IPS DF 4.7 (cell line): Measurements from ENCODE around the gene CNNM4.
"Not testable (repeated sequence)": the region's sequence is repeated elsewhere in the genome, so short reads cannot be mapped to it uniquely, and the experiment has no call there.

Experiments used
- DNase-seq: peaks from one replicate; pipeline ENCODE4 v3.0.0-alpha.2; 2013; ENCODE audit warnings: low spot score; ENCODE audit errors: extremely low read depth

CNNM4 gene

GRCh38 chr2:96792772-96793749 lies 32.4 kb downstream of the CNNM4 start:
- DNase-seq = no peak

- no peak for DNase-seq
Observed at GRCh38 chr2:96795076-96795475, 34.4 kb downstream of the CNNM4 start.

- DNase-seq = not testable (repeated sequence)
Observed at GRCh38 chr2:96796497-96796896, 35.8 kb downstream of the CNNM4 start.

GRCh38 chr2:96797066-96797625 lies 36.4 kb downstream of the CNNM4 start:
- no peak for DNase-seq

- DNase-seq = no peak
Observed at GRCh38 chr2:96798733-96799622, 38.3 kb downstream of the CNNM4 start.

GRCh38 chr2:96799623-96799935 lies 38.9 kb downstream of the CNNM4 start:
- DNase-seq = no peak

GRCh38 chr2:96800061-96801004 lies 39.6 kb downstream of the CNNM4 start:
- no peak for DNase-seq

- DNase-seq = peak; percentile 44
Observed at GRCh38 chr2:96801005-96801785, 40.5 kb downstream of the CNNM4 start.

- DNase-seq = no peak
Observed at GRCh38 chr2:96801786-96802595, 41.3 kb downstream of the CNNM4 start.

GRCh38 chr2:96802721-96803120 lies 42.0 kb downstream of the CNNM4 start:
- no peak for DNase-seq

- no peak for DNase-seq
Observed at GRCh38 chr2:96804986-96805385, 44.3 kb downstream of the CNNM4 start.

- not testable (repeated sequence) for DNase-seq
Observed at GRCh38 chr2:96805946-96806345, 45.2 kb downstream of the CNNM4 start.

GRCh38 chr2:96806468-96807126 lies 45.9 kb downstream of the CNNM4 start:
- DNase-seq = no peak

- DNase-seq = no peak
Observed at GRCh38 chr2:96807127-96807471, 46.4 kb downstream of the CNNM4 start.

- DNase-seq = no peak
Observed at GRCh38 chr2:96808176-96808837, 47.6 kb downstream of the CNNM4 start.

- DNase-seq = no peak
Observed at GRCh38 chr2:96809216-96809882, 48.6 kb downstream of the CNNM4 start.

- no peak for DNase-seq
Observed at GRCh38 chr2:96809951-96810782, 49.5 kb downstream of the CNNM4 start.
